Uterus (tissue), 2 donors: ENCODE results near the gene RAB3C.

ENCODE experiments used
- POLR2A ChIP-seq, 2 donors: fragments of 450-650 bp; IDR thresholded peaks; one replicate each; pipeline ENCODE4 v1.6.1; 2016; ENCODE audit warnings: antibody characterized with exemption in 2 of 2, mild to moderate bottlenecking in 1 of 2, moderate library complexity in 1 of 2
- TF ChIP-seq, protein P1 (sequence below), 4 experiments: fragments of 200-600 bp in 2 of 4; fragments of 450-650 bp in 2 of 4; sonication (generic) in 2 of 4; IDR thresholded peaks; one replicate each; pipeline ENCODE4 v1.5.1; 2016 to 2019; ENCODE audit warnings: antibody characterized with exemption in 4 of 4, mild to moderate bottlenecking in 2 of 4, moderate library complexity in 1 of 4

DNA sequence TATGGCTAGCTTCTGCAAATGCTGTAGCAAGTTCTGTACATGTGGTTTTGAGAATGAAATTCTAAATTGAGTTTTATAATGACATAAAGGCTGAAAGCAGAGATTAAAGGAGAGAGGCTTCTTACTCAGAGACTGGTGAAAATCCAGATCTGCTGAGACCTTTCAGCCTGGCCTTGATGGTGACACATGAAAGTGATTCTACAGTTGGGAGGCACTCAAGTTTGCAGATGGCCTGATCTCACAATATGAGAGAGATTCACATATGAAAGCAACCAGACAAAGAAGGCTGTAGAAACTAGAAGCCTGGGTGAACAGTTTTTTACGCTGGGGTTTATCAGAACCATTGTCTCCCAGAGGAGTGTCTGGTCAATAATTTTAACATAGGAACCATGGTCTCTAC lies 49.0 kb downstream of the RAB3C start:
- TF ChIP-seq, protein P1, sequence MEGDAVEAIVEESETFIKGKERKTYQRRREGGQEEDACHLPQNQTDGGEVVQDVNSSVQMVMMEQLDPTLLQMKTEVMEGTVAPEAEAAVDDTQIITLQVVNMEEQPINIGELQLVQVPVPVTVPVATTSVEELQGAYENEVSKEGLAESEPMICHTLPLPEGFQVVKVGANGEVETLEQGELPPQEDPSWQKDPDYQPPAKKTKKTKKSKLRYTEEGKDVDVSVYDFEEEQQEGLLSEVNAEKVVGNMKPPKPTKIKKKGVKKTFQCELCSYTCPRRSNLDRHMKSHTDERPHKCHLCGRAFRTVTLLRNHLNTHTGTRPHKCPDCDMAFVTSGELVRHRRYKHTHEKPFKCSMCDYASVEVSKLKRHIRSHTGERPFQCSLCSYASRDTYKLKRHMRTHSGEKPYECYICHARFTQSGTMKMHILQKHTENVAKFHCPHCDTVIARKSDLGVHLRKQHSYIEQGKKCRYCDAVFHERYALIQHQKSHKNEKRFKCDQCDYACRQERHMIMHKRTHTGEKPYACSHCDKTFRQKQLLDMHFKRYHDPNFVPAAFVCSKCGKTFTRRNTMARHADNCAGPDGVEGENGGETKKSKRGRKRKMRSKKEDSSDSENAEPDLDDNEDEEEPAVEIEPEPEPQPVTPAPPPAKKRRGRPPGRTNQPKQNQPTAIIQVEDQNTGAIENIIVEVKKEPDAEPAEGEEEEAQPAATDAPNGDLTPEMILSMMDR (IDR thresholded peaks at IDR 0.05) = no peak
- TF ChIP-seq POLR2A (IDR thresholded peaks at IDR 0.05) = no peak
